ENCODE measurements around the gene AKAP13. TPM values are rescaled to one million over a fixed set of nuclear protein-coding genes. Genes with fewer than 3 reads are reported as not detected.

AKAP13 gene
- total and polyA plus RNA-seq, 2 of the 8 experiments (the other 6 are each of a cell fraction or from before 2014, with no cell fraction given): 14.0 to 46.2 TPM

GRCh38 chr15:85523530-85523929 is 143.1 kb downstream of the AKAP13 start:
- Histone ChIP-seq H2BK15ac (ENCODE audit: low read length) (no peak overlapping the region), H3K4me1 (replicated peaks in 1 of 4; ENCODE audit: control insufficient read depth in 3 of 4, insufficient read depth in 4 of 4, low read length in 3 of 4) (peaks cover 0 to 4% (median 0%) of the 10 kb centered on the region in 4 experiments; a peak in 1 of 7 replicates), H3K79me1 (ENCODE audit: low read depth, low read length) (no peaks in the 10 kb centered on the region), H3K9me3 (ENCODE audit: insufficient read depth in 2 of 2, low read depth in 1 of 2, low read length in 1 of 2) (no peaks in the 10 kb centered on the region), H2BK20ac (ENCODE audit: low read length) (no peak overlapping the region), H3K56ac (replicated peaks; ENCODE audit: insufficient read length, low read depth, low read length) (no peak overlapping the region), H3K23ac (ENCODE audit: insufficient read length) (no peak overlapping the region), H3K14ac (ENCODE audit: insufficient read length) (no peak overlapping the region), H2BK120ac (replicated peaks; ENCODE audit: low read depth, low read length) (no peak overlapping the region), H3K79me2 (ENCODE audit: control insufficient read depth in 1 of 2, insufficient read depth in 2 of 2, low read length in 2 of 2) (peaks cover 0 to 7% of the 10 kb centered on the region in 2 experiments; a peak in 1 of 4 replicates), H3K18ac (ENCODE audit: extremely low read depth, low read length) (no peak overlapping the region), H3K27ac (ENCODE audit: low read depth, low read length) (no peak overlapping the region), H2BK12ac (ENCODE audit: low read depth, low read length) (no peak overlapping the region), H3K9ac (replicated peaks in 1 of 4; ENCODE audit: extremely low read depth in 1 of 4, low read depth in 3 of 4, low read length in 3 of 4) (no peak overlapping the region), H2AFZ (ENCODE audit: low read length) (no peak overlapping the region), H3K36me3 (ENCODE audit: control insufficient read depth in 2 of 4, insufficient read depth in 4 of 4, low read length in 3 of 4) (peaks cover 0 to 3% (median 0%) of the 10 kb centered on the region in 4 experiments; a peak in 2 of 8 replicates), H2AK5ac (ENCODE audit: low read depth, low read length) (no peak overlapping the region), H4K20me1 (replicated peaks in 1 of 2; ENCODE audit: control insufficient read depth in 1 of 2, insufficient read depth in 2 of 2, low read length in 2 of 2) (no peaks in the 10 kb centered on the region), H3K27me3 (replicated peaks in 1 of 4; ENCODE audit: control insufficient read depth in 3 of 4, extremely low read depth in 1 of 4, insufficient read depth in 3 of 4, low read length in 3 of 4) (no peaks in the 10 kb centered on the region), H2BK5ac (ENCODE audit: low read depth, low read length) (no peak overlapping the region), H3K4me2 (ENCODE audit: insufficient read depth in 1 of 2, low read depth in 2 of 2, low read length in 2 of 2) (no peak overlapping the region), H4K8ac (ENCODE audit: extremely low read depth, insufficient read depth, low read length) (no peak overlapping the region), H3K4me3 (ENCODE audit: extremely low read depth in 1 of 4, insufficient read depth in 2 of 4, low read depth in 3 of 4, low read length in 4 of 4) (no peak overlapping the region), H3K4ac (replicated peaks; ENCODE audit: insufficient read length, low read depth, low read length) (no peak overlapping the region), H3K23me2 (ENCODE audit: low read depth, low read length) (no peaks in the 10 kb centered on the region; the same call in 1 of the 2 replicates), H4K91ac (replicated peaks; ENCODE audit: insufficient read length, low read length) (no peak overlapping the region), H4K5ac (ENCODE audit: insufficient read length, low read depth, low read length) (no peak overlapping the region)
- ChIA-PET POLR2A (ENCODE audit: partially characterized antibody) (interaction anchor here (0.6 kb wide), 2 partner anchors 40 to 222 kb away, joined by 3 read pairs; no protein-coding TSS in a partner anchor), CTCF (ENCODE audit: partially characterized antibody) (interaction anchor here (0.6 to 1.1 kb wide), 5 partner anchors 19 to 713 kb away, joined by 3 to 6 read pairs (median 3); no protein-coding TSS in a partner anchor)
- DNase-seq (ENCODE audit: low read depth in 1 of 2, low spot score in 2 of 2) (no peak), FAIRE-seq (no peak)
- 81% methylated on average over 4 of the region's 4 CpGs; no CpG with 5 or more reads in 1 of the 2 experiments for WGBS, 2 experiments (ENCODE audit: extremely low coverage in 1 of 2, insufficient coverage in 1 of 2, insufficient read length in 1 of 2, insufficient replicate concordance in 2 of 2, low coverage in 1 of 2, low lambda C conversion rate in 2 of 2, missing lambda C conversion rate in 1 of 2)
- TF ChIP-seq YY1 (IDR thresholded peaks at IDR 0.05; ENCODE audit: low read depth, low read length) (no peak), KDM5A (IDR thresholded peaks at IDR 0.05; ENCODE audit: low read length) (no peak), FOSL1 (IDR thresholded peaks at IDR 0.05; ENCODE audit: insufficient read depth, low read depth, low read length) (no peak), SIN3A (conservative IDR thresholded peaks at IDR 0.05 in 1 of 2, IDR thresholded peaks at IDR 0.05 in 1 of 2; ENCODE audit: low read depth in 1 of 2, low read length in 2 of 2) (no peak), NANOG (IDR thresholded peaks at IDR 0.05; ENCODE audit: insufficient read depth, low read depth, low read length, poor library complexity, severe bottlenecking) (no peak), HDAC2 (IDR thresholded peaks at IDR 0.05; ENCODE audit: borderline replicate concordance in 1 of 2, low read depth in 2 of 2, low read length in 2 of 2) (no peak), BRCA1 (IDR thresholded peaks at IDR 0.05; ENCODE audit: low read depth, low read length) (no peak), POLR2AphosphoS5 (IDR thresholded peaks at IDR 0.05; ENCODE audit: low read depth, low read length) (no peak), CREB1 (IDR thresholded peaks at IDR 0.05) (no peak), SRF (IDR thresholded peaks at IDR 0.05; ENCODE audit: low read depth, low read length) (no peak)
- TF ChIP-seq, protein P1, sequence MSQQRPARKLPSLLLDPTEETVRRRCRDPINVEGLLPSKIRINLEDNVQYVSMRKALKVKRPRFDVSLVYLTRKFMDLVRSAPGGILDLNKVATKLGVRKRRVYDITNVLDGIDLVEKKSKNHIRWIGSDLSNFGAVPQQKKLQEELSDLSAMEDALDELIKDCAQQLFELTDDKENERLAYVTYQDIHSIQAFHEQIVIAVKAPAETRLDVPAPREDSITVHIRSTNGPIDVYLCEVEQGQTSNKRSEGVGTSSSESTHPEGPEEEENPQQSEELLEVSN (IDR thresholded peaks at IDR 0.05): no peak

Data from H1 (cell line).